HepG2 (cell line): ENCODE data around the gene CREBBP. TPM values are rescaled to one million over a fixed set of nuclear protein-coding genes. Genes with fewer than 3 reads are reported as not detected.
A peak's percentile ranks its signal among the peaks of the same experiment; 100 is the strongest.

ENCODE experiments used
- ATAD3A ChIP-seq: sonication (generic); formaldehyde crosslinking; IDR thresholded peaks from 2 replicates; pipeline ENCODE4 v1.4.0; 2020; ENCODE audit warnings: missing genetic modification reagents
- EP300 ChIP-seq, 3 experiments: sonication (generic) in 1 of 3; formaldehyde crosslinking in 1 of 3; IDR thresholded peaks; 2 replicates each; pipeline versions ENCODE4 v1.5.1 to v1.6.1; 2011 to 2020; ENCODE audit warnings: low read depth in 2 of 3, low read length in 2 of 3, borderline replicate concordance in 1 of 3, improper control_type of control experiment in 1 of 3, mild to moderate bottlenecking in 1 of 3, missing genetic modification reagents in 1 of 3, moderate library complexity in 1 of 3
- KDM2A ChIP-seq: sonication (generic); formaldehyde crosslinking; IDR thresholded peaks from 2 replicates; pipeline ENCODE4 v1.4.0; 2020; ENCODE audit warnings: low read depth, missing genetic modification reagents, borderline replicate concordance
- KDM3A ChIP-seq: IDR thresholded peaks from 2 replicates; pipeline ENCODE4 v1.6.1; 2018; ENCODE audit warnings: low read depth, missing compliant biosample characterization
- NRL ChIP-seq: sonication (generic); formaldehyde crosslinking; IDR thresholded peaks from 2 replicates; pipeline ENCODE4 v1.5.0; 2020; ENCODE audit warnings: missing genetic modification reagents, mild to moderate bottlenecking, moderate library complexity, borderline replicate concordance
- RBM39 ChIP-seq: fragments of 200-400 bp; formaldehyde crosslinking; IDR thresholded peaks from one replicate; pipeline ENCODE4 v1.6.1; 2018; ENCODE audit warnings: antibody characterized with exemption, mild to moderate bottlenecking, low read depth, low read length; ENCODE audit not compliant: poor library complexity, severe bottlenecking
- SALL1 ChIP-seq: sonication (generic); formaldehyde crosslinking; IDR thresholded peaks from 2 replicates; pipeline ENCODE4 v1.8.0; 2022; ENCODE audit warnings: mild to moderate bottlenecking, missing genetic modification reagents
- SAP130 ChIP-seq: IDR thresholded peaks from 2 replicates; pipeline ENCODE4 v1.6.1; 2016; ENCODE audit warnings: low read depth
- SIX4 ChIP-seq: sonication (generic); formaldehyde crosslinking; IDR thresholded peaks from 2 replicates; pipeline ENCODE4 v1.4.0; 2020; ENCODE audit warnings: missing genetic modification reagents
- SMAD3 ChIP-seq: sonication (generic); formaldehyde crosslinking; IDR thresholded peaks from 2 replicates; pipeline ENCODE4 v1.4.0; 2020; ENCODE audit warnings: missing genetic modification reagents
- TAF1 ChIP-seq: sonication (generic); formaldehyde crosslinking; IDR thresholded peaks from 2 replicates; pipeline ENCODE4 v1.4.0; 2020; ENCODE audit warnings: missing genetic modification reagents
- TCF7L2 ChIP-seq: IDR thresholded peaks from 2 replicates; pipeline ENCODE4 v1.6.1; 2011; ENCODE audit warnings: mild to moderate bottlenecking, low read depth, low read length, moderate library complexity
- ZNF672 ChIP-seq: sonication (generic); formaldehyde crosslinking; IDR thresholded peaks from 2 replicates; pipeline ENCODE4 v1.8.1; 2022; ENCODE audit warnings: missing genetic modification reagents
- ZNF709 ChIP-seq: sonication (generic); formaldehyde crosslinking; IDR thresholded peaks from 2 replicates; pipeline ENCODE4 v1.5.0; 2020; ENCODE audit warnings: mild to moderate bottlenecking, missing genetic modification reagents
- ZNF782 ChIP-seq: sonication (generic); formaldehyde crosslinking; IDR thresholded peaks from 2 replicates; pipeline ENCODE4 v1.4.0; 2020; ENCODE audit warnings: missing genetic modification reagents, mild to moderate bottlenecking, borderline replicate concordance
- ZNF790 ChIP-seq: sonication (generic); formaldehyde crosslinking; IDR thresholded peaks from 2 replicates; pipeline ENCODE4 v1.8.0; 2022; ENCODE audit warnings: missing genetic modification reagents, mild to moderate bottlenecking, borderline replicate concordance
- ZSCAN31 ChIP-seq: sonication (generic); formaldehyde crosslinking; IDR thresholded peaks from 2 replicates; pipeline ENCODE4 v1.5.0; 2020; ENCODE audit warnings: low read depth, mild to moderate bottlenecking, missing genetic modification reagents
- polyA plus RNA-seq, 8 experiments: library from polyadenylated mRNA; depleted of rRNA in 3 of 8; stranded (reverse) in 7 of 8; unstranded in 1 of 8; fragments of >200 nt; fragmentation: Illumina TruSeq in 4 of 8; extraction: Trizol in 4 of 8; gene quantifications; 2 replicates each; pipeline versions ENCODE4 v1.2.1 to v1.2.3, GENCODE V29; 2011 to 2016; ENCODE audit warnings: low read depth in 4 of 8, missing spikeins in 1 of 8, mixed read lengths in 1 of 8; ENCODE audit not compliant: insufficient read depth in 1 of 8
- total RNA-seq, 5 experiments: library from RNA; depleted of rRNA; stranded (reverse); fragments of >200 nt; fragmentation: Illumina TruSeq; extraction: Trizol; gene quantifications; 2 replicates each; pipeline ENCODE4 v1.2.3, GENCODE V29; 2016; ENCODE audit warnings: low read depth in 1 of 5
- TF ChIP-seq, protein P1 (sequence below): sonication (generic); formaldehyde crosslinking; IDR thresholded peaks from 2 replicates; pipeline ENCODE4 v1.4.0; 2020; ENCODE audit warnings: missing genetic modification reagents
- TF ChIP-seq, protein P2 (sequence below): sonication (generic); formaldehyde crosslinking; IDR thresholded peaks from 2 replicates; pipeline ENCODE4 v1.9.0; 2022; ENCODE audit warnings: missing genetic modification reagents, mild to moderate bottlenecking, borderline replicate concordance
- TF ChIP-seq, protein P3 (sequence below): sonication (generic); formaldehyde crosslinking; IDR thresholded peaks from 2 replicates; pipeline ENCODE4 v1.8.1; 2023; ENCODE audit warnings: missing genetic modification reagents, mild to moderate bottlenecking, borderline replicate concordance
- TF ChIP-seq, protein P4 (sequence below): sonication (generic); formaldehyde crosslinking; IDR thresholded peaks from 2 replicates; pipeline ENCODE4 v1.4.0; 2020; ENCODE audit warnings: missing genetic modification reagents
- TF ChIP-seq, protein P5 (sequence below): sonication (generic); formaldehyde crosslinking; IDR thresholded peaks from 2 replicates; pipeline ENCODE4 v1.8.1; 2022; ENCODE audit warnings: low read depth, mild to moderate bottlenecking, missing genetic modification reagents

CREBBP gene
- total and polyA plus RNA-seq, 2 of the 13 experiments (the other 11 are each of a cell fraction or from before 2014, with no cell fraction given) = 5.3 to 10.4 TPM

DNA sequence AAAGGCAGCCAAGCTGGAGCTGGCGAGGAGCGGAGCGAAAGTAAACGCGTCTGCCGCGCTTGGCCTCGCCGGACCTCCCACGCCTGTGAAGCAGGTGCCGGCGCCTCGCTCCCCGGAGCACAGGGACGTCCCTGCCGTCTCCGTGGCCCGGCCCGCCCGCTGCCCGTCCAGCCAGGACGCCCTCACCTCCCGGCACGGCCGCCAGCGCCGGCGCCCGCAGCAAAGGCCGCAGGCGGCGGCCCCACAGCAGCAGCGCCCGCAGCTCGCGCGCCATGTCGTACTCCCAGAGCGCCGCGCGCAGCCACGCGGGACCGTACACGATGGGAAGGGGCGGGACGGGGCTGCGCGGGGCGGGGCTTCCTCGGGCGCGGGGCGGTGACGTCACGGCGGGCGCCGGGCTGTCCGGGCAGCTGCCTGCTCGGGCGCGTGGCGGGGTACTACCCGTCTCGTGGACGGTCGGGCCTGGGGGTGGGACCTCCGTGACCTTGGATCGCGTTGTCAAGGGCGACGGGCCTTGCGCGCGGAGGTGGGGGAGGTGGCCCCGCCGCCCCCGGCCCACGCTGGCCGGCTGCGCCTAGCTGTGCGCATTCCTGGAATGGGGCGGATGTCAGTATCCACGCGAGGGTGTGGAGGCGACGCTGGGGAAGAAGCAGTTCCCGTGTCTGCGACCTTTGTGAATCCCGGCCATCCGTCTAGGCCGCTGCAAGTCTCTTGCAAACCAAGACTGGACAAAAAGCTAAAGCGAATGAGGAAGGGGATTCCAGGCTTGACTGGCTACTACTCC is 163.1 kb downstream of the CREBBP start, which contains the start of gene TRAP1 (continued):
- TF ChIP-seq ZSCAN31 (CRISPR knock-in tag) = no peak; the same call in none of the 2 replicates
- TF ChIP-seq, protein P1, sequence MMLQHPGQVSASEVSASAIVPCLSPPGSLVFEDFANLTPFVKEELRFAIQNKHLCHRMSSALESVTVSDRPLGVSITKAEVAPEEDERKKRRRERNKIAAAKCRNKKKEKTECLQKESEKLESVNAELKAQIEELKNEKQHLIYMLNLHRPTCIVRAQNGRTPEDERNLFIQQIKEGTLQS = no peak
- peak; percentile 82; the same call in 1 of the 2 replicates for TF ChIP-seq ZNF790
- TF ChIP-seq NRL (CRISPR knock-in tag) = peak; percentile 60; the same call in 1 of the 2 replicates
- no peak for TF ChIP-seq SMAD3 (CRISPR knock-in tag)
- no peak for TF ChIP-seq ATAD3A (CRISPR knock-in tag)
- TF ChIP-seq ZNF672 (CRISPR knock-in tag) = no peak
- peak; percentile 59 for TF ChIP-seq TAF1
- no peak for TF ChIP-seq EP300 (IDR thresholded peaks at IDR 0.05; ENCODE audit: low read depth in 2 of 2, low read length in 2 of 2)
- TF ChIP-seq EP300 (CRISPR knock-in tag; IDR thresholded peaks at IDR 0.05; ENCODE audit: borderline replicate concordance) = peak; percentile 42; the same call in 1 of the 2 replicates
- TF ChIP-seq, protein P2, sequence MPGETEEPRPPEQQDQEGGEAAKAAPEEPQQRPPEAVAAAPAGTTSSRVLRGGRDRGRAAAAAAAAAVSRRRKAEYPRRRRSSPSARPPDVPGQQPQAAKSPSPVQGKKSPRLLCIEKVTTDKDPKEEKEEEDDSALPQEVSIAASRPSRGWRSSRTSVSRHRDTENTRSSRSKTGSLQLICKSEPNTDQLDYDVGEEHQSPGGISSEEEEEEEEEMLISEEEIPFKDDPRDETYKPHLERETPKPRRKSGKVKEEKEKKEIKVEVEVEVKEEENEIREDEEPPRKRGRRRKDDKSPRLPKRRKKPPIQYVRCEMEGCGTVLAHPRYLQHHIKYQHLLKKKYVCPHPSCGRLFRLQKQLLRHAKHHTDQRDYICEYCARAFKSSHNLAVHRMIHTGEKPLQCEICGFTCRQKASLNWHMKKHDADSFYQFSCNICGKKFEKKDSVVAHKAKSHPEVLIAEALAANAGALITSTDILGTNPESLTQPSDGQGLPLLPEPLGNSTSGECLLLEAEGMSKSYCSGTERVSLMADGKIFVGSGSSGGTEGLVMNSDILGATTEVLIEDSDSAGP (CRISPR knock-in tag) = peak; percentile 17; the same call in 1 of the 2 replicates
- TF ChIP-seq, protein P3, sequence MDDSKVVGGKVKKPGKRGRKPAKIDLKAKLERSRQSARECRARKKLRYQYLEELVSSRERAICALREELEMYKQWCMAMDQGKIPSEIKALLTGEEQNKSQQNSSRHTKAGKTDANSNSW (CRISPR knock-in tag) = no peak; the same call in 1 of the 2 replicates
- TF ChIP-seq, protein P4, sequence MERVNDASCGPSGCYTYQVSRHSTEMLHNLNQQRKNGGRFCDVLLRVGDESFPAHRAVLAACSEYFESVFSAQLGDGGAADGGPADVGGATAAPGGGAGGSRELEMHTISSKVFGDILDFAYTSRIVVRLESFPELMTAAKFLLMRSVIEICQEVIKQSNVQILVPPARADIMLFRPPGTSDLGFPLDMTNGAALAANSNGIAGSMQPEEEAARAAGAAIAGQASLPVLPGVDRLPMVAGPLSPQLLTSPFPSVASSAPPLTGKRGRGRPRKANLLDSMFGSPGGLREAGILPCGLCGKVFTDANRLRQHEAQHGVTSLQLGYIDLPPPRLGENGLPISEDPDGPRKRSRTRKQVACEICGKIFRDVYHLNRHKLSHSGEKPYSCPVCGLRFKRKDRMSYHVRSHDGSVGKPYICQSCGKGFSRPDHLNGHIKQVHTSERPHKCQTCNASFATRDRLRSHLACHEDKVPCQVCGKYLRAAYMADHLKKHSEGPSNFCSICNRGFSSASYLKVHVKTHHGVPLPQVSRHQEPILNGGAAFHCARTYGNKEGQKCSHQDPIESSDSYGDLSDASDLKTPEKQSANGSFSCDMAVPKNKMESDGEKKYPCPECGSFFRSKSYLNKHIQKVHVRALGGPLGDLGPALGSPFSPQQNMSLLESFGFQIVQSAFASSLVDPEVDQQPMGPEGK (CRISPR knock-in tag) = peak; percentile 38; the same call in 1 of the 2 replicates
- TF ChIP-seq RBM39 = no peak
- peak; percentile 89 for TF ChIP-seq SAP130
- no peak for TF ChIP-seq SIX4 (CRISPR knock-in tag)
- TF ChIP-seq, protein P5, sequence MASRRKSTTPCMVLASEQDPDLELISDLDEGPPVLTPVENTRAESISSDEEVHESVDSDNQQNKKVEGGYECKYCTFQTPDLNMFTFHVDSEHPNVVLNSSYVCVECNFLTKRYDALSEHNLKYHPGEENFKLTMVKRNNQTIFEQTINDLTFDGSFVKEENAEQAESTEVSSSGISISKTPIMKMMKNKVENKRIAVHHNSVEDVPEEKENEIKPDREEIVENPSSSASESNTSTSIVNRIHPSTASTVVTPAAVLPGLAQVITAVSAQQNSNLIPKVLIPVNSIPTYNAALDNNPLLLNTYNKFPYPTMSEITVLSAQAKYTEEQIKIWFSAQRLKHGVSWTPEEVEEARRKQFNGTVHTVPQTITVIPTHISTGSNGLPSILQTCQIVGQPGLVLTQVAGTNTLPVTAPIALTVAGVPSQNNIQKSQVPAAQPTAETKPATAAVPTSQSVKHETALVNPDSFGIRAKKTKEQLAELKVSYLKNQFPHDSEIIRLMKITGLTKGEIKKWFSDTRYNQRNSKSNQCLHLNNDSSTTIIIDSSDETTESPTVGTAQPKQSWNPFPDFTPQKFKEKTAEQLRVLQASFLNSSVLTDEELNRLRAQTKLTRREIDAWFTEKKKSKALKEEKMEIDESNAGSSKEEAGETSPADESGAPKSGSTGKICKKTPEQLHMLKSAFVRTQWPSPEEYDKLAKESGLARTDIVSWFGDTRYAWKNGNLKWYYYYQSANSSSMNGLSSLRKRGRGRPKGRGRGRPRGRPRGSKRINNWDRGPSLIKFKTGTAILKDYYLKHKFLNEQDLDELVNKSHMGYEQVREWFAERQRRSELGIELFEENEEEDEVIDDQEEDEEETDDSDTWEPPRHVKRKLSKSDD (CRISPR knock-in tag) = no peak
- peak; percentile 84 for TF ChIP-seq SALL1 (CRISPR knock-in tag)
- TF ChIP-seq ZNF709 (CRISPR knock-in tag) = no peak
- peak; percentile 11; the same call in 1 of the 2 replicates for TF ChIP-seq ZNF782 (CRISPR knock-in tag)
- TF ChIP-seq KDM3A (CRISPR knock-in tag) = no peak
- TF ChIP-seq KDM2A = no peak; the same call in 1 of the 2 replicates
- TF ChIP-seq TCF7L2 = no peak
